Measurements from ENCODE around the gene MAST4.
A peak's percentile ranks its signal among the peaks of the same experiment; 100 is the strongest.

MAST4 gene

GRCh38 chr5:67173959-67174358 is 577.8 kb downstream of the MAST4 start:
- DNase-seq (ENCODE audit: low read depth, low spot score), result no peak
- Histone ChIP-seq H3K36me3 (ENCODE audit: insufficient read depth, low read length) (no peaks in the 10 kb centered on the region), H3K9ac (ENCODE audit: insufficient read length) (no peak overlapping the region), H3K4me3 (no peak overlapping the region), H3K27ac (no peak overlapping the region), H3K9me3 (ENCODE audit: low read depth, low read length) (peaks cover 2% of the 10 kb centered on the region; the same call in 1 of the 2 replicates)
- TF ChIP-seq FOXP2 (optimal IDR thresholded peaks at IDR 0.05; ENCODE audit: control extremely low read depth, extremely low read length, insufficient read depth) (no peak), EZH2 (IDR thresholded peaks at IDR 0.05) (no peak), POLR2AphosphoS5 (IDR thresholded peaks at IDR 0.05; ENCODE audit: borderline replicate concordance, low read depth, low read length) (no peak)

GRCh38 chr5:67176936-67177335 is 580.7 kb downstream of the MAST4 start:
- peaks cover 2% of the 10 kb centered on the region; the same call in 1 of the 2 replicates for H3K9me3 ChIP-seq (ENCODE audit: low read depth, low read length)
- no peak overlapping the region for H3K9ac ChIP-seq (ENCODE audit: insufficient read length)
- no peak overlapping the region for H3K27ac ChIP-seq
- no peak overlapping the region for H3K4me3 ChIP-seq
- no peak for DNase-seq (ENCODE audit: low read depth, low spot score)
- no peak for TF ChIP-seq EZH2 (IDR thresholded peaks at IDR 0.05)
- TF ChIP-seq FOXP2 (optimal IDR thresholded peaks at IDR 0.05; ENCODE audit: control extremely low read depth, extremely low read length, insufficient read depth), result no peak
- TF ChIP-seq POLR2AphosphoS5 (IDR thresholded peaks at IDR 0.05; ENCODE audit: borderline replicate concordance, low read depth, low read length), result no peak
- no peaks in the 10 kb centered on the region for H3K36me3 ChIP-seq (ENCODE audit: insufficient read depth, low read length)

GRCh38 chr5:67178085-67178484 is 581.9 kb downstream of the MAST4 start:
- H3K36me3 ChIP-seq (ENCODE audit: insufficient read depth, low read length), result no peaks in the 10 kb centered on the region
- TF ChIP-seq FOXP2 (optimal IDR thresholded peaks at IDR 0.05; ENCODE audit: control extremely low read depth, extremely low read length, insufficient read depth), result no peak
- TF ChIP-seq EZH2 (IDR thresholded peaks at IDR 0.05), result no peak
- no peak for TF ChIP-seq POLR2AphosphoS5 (IDR thresholded peaks at IDR 0.05; ENCODE audit: borderline replicate concordance, low read depth, low read length)
- H3K4me3 ChIP-seq, result no peak overlapping the region
- H3K9ac ChIP-seq (ENCODE audit: insufficient read length), result no peak overlapping the region
- H3K9me3 ChIP-seq (ENCODE audit: low read depth, low read length), result peaks cover 2% of the 10 kb centered on the region; the same call in 1 of the 2 replicates
- H3K27ac ChIP-seq, result no peak overlapping the region
- DNase-seq (ENCODE audit: low read depth, low spot score), result no peak

DNA sequence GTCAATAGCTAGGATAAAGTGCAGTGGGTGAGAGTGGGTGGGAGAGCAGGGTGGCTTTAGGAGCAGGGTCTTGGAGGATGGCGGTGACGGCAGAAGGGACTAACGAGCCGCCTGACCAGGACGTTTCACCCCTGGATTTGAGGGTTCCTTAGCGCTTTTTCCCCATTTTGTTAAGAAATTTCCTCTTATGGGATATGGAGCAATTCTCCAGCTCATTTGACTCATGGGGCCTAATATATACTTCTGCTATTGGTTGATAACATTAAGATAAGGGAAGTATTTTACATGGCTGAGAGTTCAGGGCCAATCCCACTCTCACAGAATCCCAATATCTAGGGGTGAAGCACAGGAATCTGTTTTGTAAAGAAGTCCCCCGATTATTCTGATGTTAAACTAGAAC is 582.8 kb downstream of the MAST4 start:
- TF ChIP-seq POLR2AphosphoS5 (IDR thresholded peaks at IDR 0.05; ENCODE audit: borderline replicate concordance, low read depth, low read length) (no peak), FOXP2 (optimal IDR thresholded peaks at IDR 0.05; ENCODE audit: control extremely low read depth, extremely low read length, insufficient read depth) (no peak), EZH2 (IDR thresholded peaks at IDR 0.05) (no peak)
- no peak for DNase-seq (ENCODE audit: low read depth, low spot score)
- no peak overlapping the region for H3K9ac ChIP-seq (ENCODE audit: insufficient read length)
- no peak overlapping the region for H3K27ac ChIP-seq
- peaks cover 2% of the 10 kb centered on the region; the same call in 1 of the 2 replicates for H3K9me3 ChIP-seq (ENCODE audit: low read depth, low read length)
- no peaks in the 10 kb centered on the region for H3K36me3 ChIP-seq (ENCODE audit: insufficient read depth, low read length)
- no peak overlapping the region for H3K4me3 ChIP-seq

- Histone ChIP-seq H3K9ac (ENCODE audit: insufficient read length) (no peak overlapping the region), H3K36me3 (ENCODE audit: insufficient read depth, low read length) (no peaks in the 10 kb centered on the region), H3K4me3 (no peak overlapping the region), H3K27ac (no peak overlapping the region), H3K9me3 (ENCODE audit: low read depth, low read length) (peaks cover 2% of the 10 kb centered on the region; the same call in 1 of the 2 replicates)
- no peak for DNase-seq (ENCODE audit: low read depth, low spot score)
- TF ChIP-seq POLR2AphosphoS5 (IDR thresholded peaks at IDR 0.05; ENCODE audit: borderline replicate concordance, low read depth, low read length), result no peak
- TF ChIP-seq FOXP2 (optimal IDR thresholded peaks at IDR 0.05; ENCODE audit: control extremely low read depth, extremely low read length, insufficient read depth), result no peak
- no peak for TF ChIP-seq EZH2 (IDR thresholded peaks at IDR 0.05)
Measured at GRCh38 chr5:67179697-67180361, 583.6 kb downstream of the MAST4 start.

DNA sequence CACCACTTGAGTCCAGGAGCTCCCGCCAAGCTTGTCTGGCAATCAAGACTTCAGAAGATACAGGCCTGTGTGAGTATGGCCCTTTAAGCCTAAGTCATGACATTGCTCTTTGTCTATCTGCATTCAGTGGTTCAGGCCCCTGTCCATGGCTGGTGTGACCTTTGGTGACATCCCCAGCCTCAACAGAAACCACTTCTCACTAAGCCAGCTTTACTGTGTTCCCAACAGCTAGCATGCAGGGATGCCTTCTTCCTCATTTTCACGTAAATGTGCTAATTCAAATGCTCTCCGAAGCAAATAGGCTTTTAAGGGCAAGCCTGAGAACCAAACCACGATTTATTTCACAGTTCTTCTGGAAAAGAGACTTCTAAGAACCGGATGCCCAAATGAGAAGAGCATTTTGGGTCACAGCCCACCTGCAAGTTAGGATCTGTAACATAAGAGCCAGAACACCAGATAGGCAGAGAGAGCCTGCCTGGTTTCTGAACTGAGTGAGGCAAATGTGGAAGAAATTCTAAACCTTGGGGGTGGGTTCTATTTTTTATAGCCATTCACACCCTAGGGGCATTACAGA is 585.5 kb downstream of the MAST4 start:
- H3K27ac ChIP-seq, result peak overlapping the region; percentile 23; the same call in 1 of the 2 replicates
- H3K9me3 ChIP-seq (ENCODE audit: low read depth, low read length), result peaks cover under 1% of the 10 kb centered on the region; the same call in 1 of the 2 replicates
- TF ChIP-seq FOXP2 (optimal IDR thresholded peaks at IDR 0.05; ENCODE audit: control extremely low read depth, extremely low read length, insufficient read depth), result no peak
- no peak for TF ChIP-seq POLR2AphosphoS5 (IDR thresholded peaks at IDR 0.05; ENCODE audit: borderline replicate concordance, low read depth, low read length)
- no peak for TF ChIP-seq EZH2 (IDR thresholded peaks at IDR 0.05)
- no peaks in the 10 kb centered on the region for H3K36me3 ChIP-seq (ENCODE audit: insufficient read depth, low read length)
- DNase-seq (ENCODE audit: low read depth, low spot score), result no peak
- peak overlapping the region; percentile 42 for H3K9ac ChIP-seq (ENCODE audit: insufficient read length)
- peak overlapping the region; percentile 31; the same call in 1 of the 2 replicates for H3K4me3 ChIP-seq

GRCh38 chr5:67182301-67182790 is 586.2 kb downstream of the MAST4 start:
- no peaks in the 10 kb centered on the region for H3K36me3 ChIP-seq (ENCODE audit: insufficient read depth, low read length)
- no peak overlapping the region for H3K4me3 ChIP-seq
- no peak overlapping the region for H3K27ac ChIP-seq
- H3K9me3 ChIP-seq (ENCODE audit: low read depth, low read length), result no peaks in the 10 kb centered on the region
- no peak overlapping the region for H3K9ac ChIP-seq (ENCODE audit: insufficient read length)
- no peak for DNase-seq (ENCODE audit: low read depth, low spot score)
- TF ChIP-seq POLR2AphosphoS5 (IDR thresholded peaks at IDR 0.05; ENCODE audit: borderline replicate concordance, low read depth, low read length) (no peak), FOXP2 (optimal IDR thresholded peaks at IDR 0.05; ENCODE audit: control extremely low read depth, extremely low read length, insufficient read depth) (no peak), EZH2 (IDR thresholded peaks at IDR 0.05) (no peak)

- Histone ChIP-seq H3K4me3 (no peak overlapping the region), H3K27ac (no peak overlapping the region), H3K9ac (ENCODE audit: insufficient read length) (no peak overlapping the region), H3K9me3 (ENCODE audit: low read depth, low read length) (no peaks in the 10 kb centered on the region), H3K36me3 (ENCODE audit: insufficient read depth, low read length) (no peaks in the 10 kb centered on the region)
- no peak for DNase-seq (ENCODE audit: low read depth, low spot score)
- TF ChIP-seq FOXP2 (optimal IDR thresholded peaks at IDR 0.05; ENCODE audit: control extremely low read depth, extremely low read length, insufficient read depth), result no peak
- no peak for TF ChIP-seq POLR2AphosphoS5 (IDR thresholded peaks at IDR 0.05; ENCODE audit: borderline replicate concordance, low read depth, low read length)
- TF ChIP-seq EZH2 (IDR thresholded peaks at IDR 0.05), result no peak
Measured at GRCh38 chr5:67183859-67184258, 587.7 kb downstream of the MAST4 start.

Data from SK-N-MC (cell line).